ENCODE measurements around the gene ZER1.
A peak's percentile ranks its signal among the peaks of the same experiment; 100 is the strongest.
"Not testable (repeated sequence)": the region's sequence is repeated elsewhere in the genome, so short reads cannot be mapped to it uniquely, and the experiment has no call there.

The ZER1 gene

DNA sequence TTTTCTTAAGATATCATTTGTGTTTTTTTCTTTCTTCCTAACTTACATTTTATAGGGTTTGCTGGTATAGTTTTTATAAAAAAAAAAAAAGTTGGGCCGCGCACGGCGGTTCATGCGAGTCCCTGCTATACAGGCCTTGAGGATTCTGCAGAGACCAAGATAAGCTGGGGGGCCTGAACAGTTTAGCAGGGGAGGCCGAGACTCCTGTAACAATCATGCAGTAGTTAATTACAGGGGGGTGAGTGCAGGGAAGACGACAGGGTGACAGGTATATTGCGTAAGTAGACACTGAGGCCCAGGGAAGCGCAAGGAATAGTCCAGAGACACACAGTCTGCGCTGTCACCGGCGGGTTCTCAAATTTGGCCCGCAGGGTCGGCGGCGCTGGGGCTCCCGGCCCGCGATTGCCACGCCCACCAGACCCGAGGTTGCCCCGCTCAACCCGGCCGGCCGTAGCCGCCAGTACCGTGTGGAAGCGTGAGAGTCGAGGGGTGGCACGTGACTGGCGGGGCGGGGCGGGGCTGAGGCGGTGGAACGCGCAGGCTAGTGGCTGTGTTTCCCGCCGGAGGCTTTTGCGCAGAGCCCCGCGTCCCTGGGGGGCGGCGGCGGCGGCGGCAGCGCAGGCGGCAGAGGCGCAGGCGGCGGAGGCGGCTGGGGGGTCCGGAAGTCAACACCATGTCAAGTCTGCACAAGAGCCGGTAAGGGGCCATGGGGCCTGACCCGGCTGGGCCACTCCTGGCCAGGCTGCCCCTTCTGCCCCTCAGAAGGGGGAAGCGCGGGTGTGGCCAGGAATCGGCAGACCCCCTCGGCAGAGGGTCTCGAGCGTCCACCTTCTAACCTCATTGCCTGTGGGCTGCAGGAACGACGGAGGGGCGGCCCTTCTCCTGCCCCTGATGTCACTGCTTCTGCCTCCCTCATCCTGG is 15.2 kb upstream of the ZER1 start, which contains the start of gene TBC1D13:
TBC1D13 (plus strand) TSS at position 573 of the 921 bp plus-strand sequence; CDS start at position 674, 101 bp downstream.
- peak; percentile 92 for DNase-seq

DNA sequence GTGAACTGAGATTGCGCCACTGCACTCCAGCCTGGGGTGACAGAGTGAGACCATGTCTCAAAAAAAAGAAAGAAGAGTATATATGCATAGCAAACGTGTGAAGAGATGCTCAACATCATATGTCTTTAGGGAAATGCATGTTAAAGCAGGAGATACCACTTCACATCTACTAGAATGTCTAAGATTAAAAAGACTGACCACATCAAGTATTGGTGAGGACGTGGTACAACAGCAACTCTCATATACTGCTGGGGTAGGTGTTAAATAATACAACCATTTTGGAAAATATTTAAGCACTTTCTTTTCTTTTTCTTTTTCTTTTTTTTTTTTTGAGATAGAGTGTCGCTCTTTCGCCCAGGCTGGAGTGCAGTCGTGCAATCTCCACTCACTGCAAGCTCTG is 13.7 kb upstream of the ZER1 start:
- no peak for DNase-seq

GRCh38 chr9:128782669-128783068 is 10.9 kb upstream of the ZER1 start:
- no peak for DNase-seq

- DNase-seq, result no peak
Measured at GRCh38 chr9:128781187-128782070, 9.7 kb upstream of the ZER1 start.

- not testable (repeated sequence) for DNase-seq
Measured at GRCh38 chr9:128780093-128780492, 8.4 kb upstream of the ZER1 start.

DNA sequence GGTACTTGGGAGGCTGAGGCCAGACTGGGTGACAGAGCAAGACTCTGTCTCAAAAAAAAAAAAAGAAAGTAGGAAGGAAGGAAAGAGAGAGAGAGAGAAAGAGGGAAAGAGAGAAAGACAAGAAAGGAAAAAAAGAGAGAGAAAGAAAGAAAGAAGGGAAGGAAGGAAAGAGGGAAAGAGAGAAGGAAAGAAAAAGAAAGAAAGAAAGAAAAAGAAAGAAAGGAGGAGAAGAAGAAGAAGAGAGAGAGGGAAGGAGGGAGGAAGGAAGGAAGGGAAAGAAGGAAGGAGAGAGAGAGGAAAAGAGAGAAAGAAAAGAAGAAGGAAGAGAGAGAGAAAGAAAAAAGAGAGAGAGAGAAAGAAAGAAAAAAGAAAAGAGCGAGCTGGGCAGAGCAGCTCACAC is 3.1 kb upstream of the ZER1 start:
- no peak for DNase-seq

GRCh38 chr9:128773049-128773448 is 1.3 kb upstream of the ZER1 start:
- DNase-seq, result no peak

DNA sequence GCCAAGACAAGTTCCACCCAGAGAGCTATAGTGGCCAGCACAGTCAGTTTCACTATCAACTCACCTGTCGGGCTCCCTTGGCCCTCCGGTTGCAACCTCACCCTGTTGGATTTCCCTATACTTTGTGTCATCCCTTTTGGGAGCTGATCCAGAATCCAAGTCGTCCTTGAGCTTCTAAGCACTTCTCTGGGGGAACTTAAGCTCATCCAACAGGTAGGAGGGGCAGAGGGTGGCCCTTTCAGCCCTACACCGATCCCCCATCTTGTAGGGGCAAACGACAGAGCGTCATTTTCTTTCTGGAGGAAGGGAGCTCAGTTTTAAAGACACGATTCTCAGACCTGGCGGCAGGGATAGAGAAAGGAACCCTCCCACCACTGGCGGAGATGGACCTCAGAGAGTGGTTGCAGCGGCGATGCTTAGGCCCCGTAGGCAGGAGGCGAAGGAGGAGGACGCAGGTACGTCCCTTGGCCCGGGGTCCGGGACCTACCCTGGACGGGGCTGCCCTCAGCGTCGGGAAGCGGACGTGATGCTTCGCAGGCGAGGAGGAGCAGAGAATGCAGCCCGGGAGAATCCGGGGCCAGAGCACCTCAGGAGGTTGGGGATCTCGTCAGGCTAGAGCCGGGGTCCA is 519 bp downstream of the ZER1 start:
- DNase-seq, result peak; percentile 30

DNA sequence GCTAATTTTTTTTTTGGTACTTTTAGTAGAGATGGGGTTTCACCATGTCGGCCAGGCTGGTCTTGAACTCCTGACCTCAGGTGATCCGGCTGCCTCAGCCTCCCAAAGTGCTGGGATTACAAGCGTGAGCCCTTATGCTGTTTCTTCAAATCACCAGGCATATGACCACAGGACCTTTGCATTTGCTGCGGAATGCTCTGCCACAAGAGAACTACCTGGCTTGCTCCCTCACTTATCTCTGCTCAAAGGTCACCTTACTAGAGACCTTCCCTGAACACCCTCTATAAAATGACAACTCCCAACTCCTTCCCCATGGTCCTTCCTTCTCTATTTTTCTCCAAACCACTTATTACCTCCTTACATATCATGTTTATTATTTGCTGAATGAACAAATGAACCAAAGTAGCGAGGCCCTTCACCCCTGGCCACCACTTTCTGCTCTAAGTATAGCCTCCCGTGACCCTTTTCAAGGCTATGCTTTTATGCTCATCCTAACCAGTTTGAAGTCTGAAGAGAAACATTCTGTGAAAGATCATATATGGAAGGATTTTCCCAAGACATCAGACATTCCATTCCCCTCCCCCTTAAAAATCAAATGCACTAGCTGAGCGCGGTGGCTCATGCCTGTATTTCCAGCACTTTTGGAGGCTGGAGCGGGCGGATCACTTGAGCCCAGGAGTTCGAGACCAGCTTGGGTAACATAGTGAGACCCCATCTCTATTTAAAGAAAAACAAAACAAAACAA is 1.3 kb downstream of the ZER1 start:
- DNase-seq, result no peak

- no peak for DNase-seq
Measured at GRCh38 chr9:128768606-128769005, 3.1 kb downstream of the ZER1 start.

- DNase-seq, result no peak
Measured at GRCh38 chr9:128765499-128765898, 6.2 kb downstream of the ZER1 start.

DNA sequence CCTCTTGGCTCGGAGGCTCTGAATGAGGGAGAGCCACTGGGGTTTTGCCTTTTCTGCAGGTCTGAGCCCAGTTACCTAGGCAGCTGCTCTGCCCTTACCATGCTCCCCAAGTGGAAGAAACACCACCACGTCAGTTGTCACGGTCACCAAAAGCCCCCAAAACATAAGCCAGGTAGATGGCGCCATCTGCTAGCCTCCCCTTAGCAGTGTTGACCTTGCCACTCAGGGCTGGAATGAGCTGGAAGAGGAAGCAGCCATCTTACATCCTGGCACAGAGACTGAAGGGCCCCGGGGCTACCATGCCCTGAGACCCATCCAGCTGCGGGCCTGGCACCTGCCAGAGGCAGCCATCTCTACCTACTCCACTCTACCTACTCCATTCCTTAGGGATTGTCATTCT is 7.4 kb downstream of the ZER1 start:
- no peak for DNase-seq

DNA sequence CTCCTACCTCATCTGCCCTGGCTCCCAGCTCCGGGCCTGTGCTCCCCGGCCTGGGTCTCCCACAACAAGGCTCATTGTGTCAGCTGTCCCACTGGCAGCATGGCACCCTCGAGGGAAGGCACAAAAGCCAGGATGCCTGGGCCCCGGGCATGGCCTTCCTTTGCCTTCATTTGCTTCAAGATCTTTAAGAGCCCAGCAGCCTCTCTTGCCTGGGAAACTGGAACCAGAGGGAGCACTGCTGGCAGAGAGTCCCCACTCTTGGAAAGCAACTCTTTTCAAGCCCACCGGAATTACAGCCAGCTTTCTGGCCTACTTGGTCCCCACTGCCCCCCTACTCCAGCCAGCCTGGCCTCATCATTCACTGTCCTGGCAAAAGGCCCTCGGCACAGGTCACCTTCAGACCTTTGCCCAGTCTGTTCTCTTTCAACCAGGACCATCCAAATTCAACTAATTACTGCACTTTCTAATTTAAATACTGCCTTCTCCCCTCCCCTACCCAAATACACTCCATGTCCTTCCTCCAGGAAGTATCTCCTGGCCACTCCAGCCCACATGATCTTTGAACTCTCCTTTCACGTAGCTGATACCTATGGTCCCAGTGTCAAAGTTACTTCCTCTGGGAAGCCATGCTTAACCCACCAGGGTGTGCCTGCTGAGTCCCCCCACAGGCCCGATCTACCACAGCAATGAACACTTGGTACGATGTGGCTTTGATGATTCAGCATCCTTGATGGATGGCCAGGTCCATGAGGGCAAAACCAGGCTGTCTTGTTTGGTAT is 8.9 kb downstream of the ZER1 start:
- no peak for DNase-seq

- no peak for DNase-seq
Measured at GRCh38 chr9:128757602-128758001, 14.1 kb downstream of the ZER1 start.

GRCh38 chr9:128753627-128754026 is 18.1 kb downstream of the ZER1 start:
- no peak for DNase-seq

DNA sequence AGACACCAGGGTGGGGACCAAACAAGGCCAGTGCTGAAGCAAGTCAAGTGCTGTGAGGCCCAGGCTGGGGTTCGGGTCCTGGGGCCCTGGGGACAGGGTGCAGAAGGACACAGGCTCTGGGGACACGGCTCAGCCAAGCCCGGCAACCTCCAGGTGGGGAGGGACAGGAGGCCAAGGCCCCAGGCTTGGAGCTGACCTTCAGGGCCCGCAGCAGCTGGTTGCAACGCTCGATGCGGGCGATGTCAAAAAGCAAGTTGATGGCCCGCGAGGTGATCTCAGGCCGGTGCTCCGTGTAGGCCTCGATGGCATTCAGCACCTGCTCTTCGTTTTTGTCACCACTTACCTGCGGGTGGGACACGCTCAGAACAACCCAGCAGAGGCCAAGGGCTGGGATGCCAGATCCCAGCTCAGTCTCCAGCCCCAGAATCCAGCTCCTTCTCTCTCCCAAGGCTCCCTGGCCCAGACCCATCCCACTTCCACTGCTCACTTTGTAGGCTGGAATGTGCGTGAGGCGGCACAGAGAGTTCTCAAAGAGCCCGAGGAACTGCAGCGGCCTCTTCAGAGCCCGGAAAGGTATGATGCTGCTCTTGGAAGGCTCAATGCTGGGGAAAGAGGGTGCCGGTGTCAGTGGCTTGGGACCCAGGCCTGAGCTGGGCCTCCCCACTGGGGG is 20.7 kb downstream of the ZER1 start:
- no peak for DNase-seq

DNA sequence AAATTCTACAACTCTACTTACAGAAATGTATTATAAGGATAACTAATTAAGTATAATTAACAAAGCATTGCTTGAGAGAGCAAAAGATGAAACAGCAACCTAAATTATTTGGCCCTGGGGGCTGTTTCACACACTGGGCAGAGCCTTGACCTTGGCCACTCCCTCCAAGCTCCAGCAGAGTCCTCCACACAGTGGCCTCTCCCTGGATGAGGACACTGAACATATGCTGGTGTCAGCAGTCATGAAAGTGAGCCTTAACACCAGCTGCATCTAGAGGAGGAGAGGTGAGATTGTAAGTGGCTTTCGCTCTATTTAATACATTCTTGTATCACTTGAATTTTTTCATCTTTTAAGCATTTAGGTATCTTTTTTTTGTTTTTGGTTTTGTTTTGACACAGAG is 24.5 kb downstream of the ZER1 start:
- no peak for DNase-seq

- DNase-seq, result no peak
Measured at GRCh38 chr9:128743421-128743820, 28.3 kb downstream of the ZER1 start.

DNA sequence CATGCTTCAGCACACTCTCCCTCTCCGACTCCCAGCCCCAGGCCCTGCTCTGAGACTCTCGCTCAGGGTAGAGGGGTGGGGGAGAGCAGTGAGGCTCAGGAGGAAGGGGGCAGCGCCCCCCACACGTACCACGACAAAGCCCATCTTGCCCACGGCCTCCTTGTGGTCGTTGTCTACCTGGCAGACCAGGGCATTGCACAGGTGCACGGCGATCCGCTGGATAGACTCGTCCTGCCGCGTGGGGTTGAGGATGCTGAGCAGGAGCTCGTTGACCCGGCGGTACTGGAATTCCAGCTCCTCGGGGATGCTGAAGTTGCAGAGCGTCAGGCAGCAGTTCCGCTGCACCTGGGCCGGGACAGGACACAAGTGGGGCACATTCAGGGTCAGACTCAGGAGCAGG is 29.3 kb downstream of the ZER1 start:
- DNase-seq, result no peak

- no peak for DNase-seq
Measured at GRCh38 chr9:128735373-128735772, 36.4 kb downstream of the ZER1 start.

DNA sequence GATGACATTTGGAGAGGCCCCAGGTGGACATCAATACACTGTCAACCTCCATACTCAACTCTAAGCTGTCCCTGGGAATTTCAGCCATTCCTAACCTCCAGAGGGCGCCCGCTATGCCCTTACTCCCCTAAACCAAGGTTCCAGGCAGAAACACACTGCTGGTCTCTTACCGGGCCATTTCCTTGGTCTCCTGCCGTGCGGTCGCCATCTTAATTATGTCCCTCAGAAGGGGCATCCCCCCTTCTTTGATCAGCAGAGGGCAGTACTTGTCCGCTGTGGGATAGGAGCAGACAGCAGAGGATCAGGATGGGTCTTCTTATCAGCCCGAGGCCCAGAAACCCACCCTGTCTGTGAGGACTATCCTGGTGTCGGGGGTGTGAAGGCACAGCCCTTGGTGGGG is 38.5 kb downstream of the ZER1 start:
- DNase-seq, result peak; percentile 3
